SJCRH30 (cell line): ENCODE data around the gene PLCB1. TPM values are rescaled to one million over a fixed set of nuclear protein-coding genes. Genes with fewer than 3 reads are reported as not detected.
A peak's percentile ranks its signal among the peaks of the same experiment; 100 is the strongest.

Source experiments
- DNase-seq, 2 experiments: peaks; one replicate each; pipeline ENCODE4 v3.0.0-alpha.2; 2015 to 2020
- H3K27ac ChIP-seq: fragments of 250-450 bp; sonication (Bioruptor Pico); 2 replicates; pipeline ENCODE4 v1.5.1; 2020; ENCODE audit warnings: mild to moderate bottlenecking, moderate library complexity
- H3K27me3 ChIP-seq: fragments of 250-450 bp; sonication (Bioruptor Pico); 2 replicates; pipeline ENCODE4 v1.5.1; 2020; ENCODE audit warnings: mild to moderate bottlenecking, moderate library complexity
- H3K36me3 ChIP-seq: fragments of 250-450 bp; sonication (Bioruptor Pico); 2 replicates; pipeline ENCODE4 v1.5.1; 2020; ENCODE audit warnings: mild to moderate bottlenecking, moderate library complexity
- H3K4me1 ChIP-seq: fragments of 250-450 bp; sonication (Bioruptor Pico); 2 replicates; pipeline ENCODE4 v1.5.1; 2020; ENCODE audit warnings: mild to moderate bottlenecking, moderate library complexity
- H3K4me3 ChIP-seq: fragments of 250-450 bp; sonication (Bioruptor Pico); 2 replicates; pipeline ENCODE4 v1.5.1; 2020; ENCODE audit warnings: mild to moderate bottlenecking, moderate library complexity
- H3K9me3 ChIP-seq: fragments of 250-450 bp; sonication (Bioruptor Pico); replicated peaks from 2 replicates; pipeline ENCODE4 v1.5.1; 2020; ENCODE audit warnings: mild to moderate bottlenecking, moderate library complexity
- total RNA-seq: library from RNA; depleted of rRNA; stranded (reverse); fragments of >200 nt; shearing (Covaris generic); gene quantifications from 2 replicates; pipeline ENCODE4 v1.2.3, GENCODE V29; 2014

The PLCB1 gene
- total RNA-seq, 1 experiment from 2014 or later, result 13.4 TPM

DNA sequence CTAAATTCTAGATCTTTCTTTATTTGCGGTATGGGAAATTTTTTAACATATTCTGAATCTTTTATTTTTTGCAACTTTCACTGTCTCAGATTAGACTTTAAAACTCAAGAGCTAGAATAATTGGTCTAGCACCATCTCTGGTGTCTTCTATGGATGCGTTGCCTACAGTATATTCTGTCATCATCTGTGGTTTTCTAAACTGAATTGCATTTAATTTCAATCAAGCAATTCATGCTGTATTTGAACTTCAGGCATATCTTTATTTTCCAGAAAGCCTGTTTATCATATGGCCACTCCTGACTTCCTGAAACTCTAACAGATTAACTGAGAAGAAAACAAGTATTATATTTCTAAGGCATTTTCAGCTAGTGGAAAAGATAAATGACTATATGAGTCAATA lies 281.6 kb downstream of the PLCB1 start:
- no peak overlapping the region for H3K27ac ChIP-seq
- no peaks in the 10 kb centered on the region for H3K27me3 ChIP-seq
- H3K9me3 ChIP-seq, result no peaks in the 10 kb centered on the region
- H3K4me1 ChIP-seq, result peaks cover 8% of the 10 kb centered on the region; the same call in 1 of the 2 replicates
- no peak overlapping the region for H3K4me3 ChIP-seq
- DNase-seq, result no peak
- no peaks in the 10 kb centered on the region for H3K36me3 ChIP-seq

DNA sequence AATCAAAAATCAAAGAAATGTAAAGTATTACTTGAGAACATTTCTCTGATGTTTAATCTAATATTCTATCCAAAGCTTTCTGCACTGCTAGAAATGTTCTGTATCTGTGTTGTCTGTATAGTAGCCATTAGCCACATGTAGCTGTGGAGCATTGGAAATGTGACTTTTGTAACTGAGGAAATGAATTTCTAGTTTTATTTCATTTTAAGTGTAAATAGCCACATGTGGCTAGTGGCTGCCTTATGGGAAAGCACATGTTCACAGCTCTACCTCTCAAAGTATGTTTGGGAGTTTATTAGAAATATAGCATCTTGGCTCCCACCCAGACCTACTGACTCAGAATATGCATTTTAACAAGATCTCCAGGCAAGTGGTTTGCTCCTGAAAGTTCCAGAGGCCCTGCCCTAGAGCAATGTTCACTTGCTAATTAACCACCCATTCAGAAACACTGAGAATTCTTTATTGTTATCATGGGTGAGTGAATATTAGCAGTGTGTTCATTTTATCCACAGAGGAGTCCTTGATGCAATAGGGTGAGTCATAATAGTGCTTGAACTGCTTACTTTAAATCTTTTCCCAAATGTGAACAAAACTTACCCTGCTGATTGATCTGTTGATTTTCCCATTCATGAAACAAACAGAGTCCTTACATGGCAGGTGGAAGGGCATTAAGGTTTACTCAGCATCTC lies 282.7 kb downstream of the PLCB1 start:
- Histone ChIP-seq H3K9me3 (no peaks in the 10 kb centered on the region), H3K4me1 (peaks cover 13% of the 10 kb centered on the region; the same call in 1 of the 2 replicates), H3K4me3 (no peak overlapping the region), H3K27ac (no peak overlapping the region), H3K36me3 (no peaks in the 10 kb centered on the region), H3K27me3 (no peaks in the 10 kb centered on the region)
- peak in 1 of 2 experiments; percentile 31 for DNase-seq

DNA sequence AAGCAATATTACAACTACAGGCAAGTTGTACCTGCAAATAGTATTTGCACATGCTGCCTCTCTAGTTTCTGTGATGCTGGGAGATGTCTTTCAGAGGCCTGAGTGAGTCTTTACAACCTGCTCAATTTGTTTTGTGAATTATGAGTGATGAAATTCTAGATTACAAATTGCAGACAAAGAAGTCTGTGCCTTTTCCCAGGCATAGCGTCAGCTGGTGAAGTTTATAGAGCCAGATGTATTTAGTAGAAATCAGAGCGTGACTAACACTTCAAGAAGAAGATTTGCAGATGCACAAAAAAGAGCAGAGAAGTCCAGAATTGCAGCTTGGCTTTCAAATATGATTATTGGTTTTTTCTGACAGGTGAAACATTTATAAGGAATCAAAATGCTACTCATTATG lies 289.9 kb downstream of the PLCB1 start:
- no peak overlapping the region for H3K4me3 ChIP-seq
- H3K4me1 ChIP-seq, result peaks cover 56% of the 10 kb centered on the region
- peak; percentile 54 to 84 for DNase-seq
- peak overlapping the region; percentile 77 for H3K27ac ChIP-seq
- H3K27me3 ChIP-seq, result no peaks in the 10 kb centered on the region
- no peaks in the 10 kb centered on the region for H3K9me3 ChIP-seq
- no peaks in the 10 kb centered on the region for H3K36me3 ChIP-seq

DNA sequence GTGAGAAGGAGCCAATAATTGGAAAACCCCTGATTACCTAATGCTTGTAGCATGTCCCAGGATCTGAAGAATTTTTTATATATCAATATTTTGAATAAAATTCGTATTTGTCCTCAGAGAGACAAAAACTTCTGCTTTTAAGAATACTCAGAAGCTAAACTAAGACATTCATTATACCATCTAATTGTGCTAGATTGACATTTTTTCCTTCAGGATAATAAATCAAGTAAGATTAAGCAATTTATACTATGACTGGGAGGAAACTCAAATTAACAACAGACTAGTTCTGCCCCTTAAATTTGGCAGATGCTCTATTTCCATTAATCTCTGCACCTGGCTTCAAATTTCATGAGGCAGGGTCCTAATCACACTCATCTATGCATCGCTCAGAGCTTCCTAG lies 291.4 kb downstream of the PLCB1 start:
- DNase-seq, result no peak
- Histone ChIP-seq H3K27ac (peak overlapping the region; percentile 77), H3K4me1 (peaks cover 60% of the 10 kb centered on the region), H3K9me3 (no peaks in the 10 kb centered on the region), H3K4me3 (no peak overlapping the region), H3K36me3 (no peaks in the 10 kb centered on the region), H3K27me3 (no peaks in the 10 kb centered on the region)

DNA sequence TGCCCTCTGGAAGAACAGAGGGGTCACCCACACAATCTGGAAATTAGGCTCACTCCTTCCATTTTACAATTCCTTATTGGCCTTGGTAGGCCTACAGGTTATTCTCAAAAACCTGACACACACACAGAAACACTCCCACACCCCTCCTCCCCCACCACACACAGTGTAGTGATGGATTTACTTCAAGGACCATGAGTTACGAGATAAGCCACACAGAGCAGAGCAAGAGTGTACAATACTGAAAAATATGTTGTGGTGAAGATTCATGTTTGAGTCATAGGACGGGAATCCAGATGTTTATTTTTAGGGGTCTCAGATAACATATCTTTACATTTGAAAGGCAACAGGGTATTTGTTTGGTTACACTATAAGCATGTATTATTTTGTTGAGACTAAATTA lies 291.9 kb downstream of the PLCB1 start:
- peak; percentile 59 to 72 for DNase-seq
- no peaks in the 10 kb centered on the region for H3K36me3 ChIP-seq

DNA sequence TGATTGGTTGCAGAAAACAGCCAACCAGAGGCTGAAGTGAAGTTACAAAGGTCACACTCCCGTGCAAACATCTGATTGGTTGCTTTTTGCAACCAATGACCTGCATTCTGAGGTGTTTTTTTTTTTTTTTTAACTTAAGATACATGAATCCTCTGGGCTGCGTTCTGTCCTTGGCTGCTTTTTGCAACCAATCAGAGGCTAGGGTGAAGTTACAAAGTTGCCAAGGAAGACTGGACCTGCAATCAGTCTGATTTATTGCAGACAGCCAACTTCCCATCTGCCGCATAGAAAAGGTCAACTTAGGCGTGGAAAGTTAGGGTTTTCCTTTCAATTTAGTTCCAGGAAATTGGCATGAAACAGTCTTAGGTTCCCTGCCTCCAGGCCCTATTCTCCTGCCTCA lies 292.9 kb downstream of the PLCB1 start:
- Histone ChIP-seq H3K9me3 (no peaks in the 10 kb centered on the region), H3K27ac (peak overlapping the region; percentile 77), H3K4me1 (peaks cover 55% of the 10 kb centered on the region), H3K27me3 (no peaks in the 10 kb centered on the region), H3K4me3 (no peak overlapping the region), H3K36me3 (no peaks in the 10 kb centered on the region)
- DNase-seq, result peak; percentile 43 to 78

More for the DNA sequence above, 291.9 kb downstream of the PLCB1 start:
- Histone ChIP-seq H3K27ac (peak overlapping the region; percentile 77), H3K27me3 (no peaks in the 10 kb centered on the region), H3K4me3 (no peak overlapping the region), H3K4me1 (peaks cover 60% of the 10 kb centered on the region), H3K9me3 (no peaks in the 10 kb centered on the region)

DNA sequence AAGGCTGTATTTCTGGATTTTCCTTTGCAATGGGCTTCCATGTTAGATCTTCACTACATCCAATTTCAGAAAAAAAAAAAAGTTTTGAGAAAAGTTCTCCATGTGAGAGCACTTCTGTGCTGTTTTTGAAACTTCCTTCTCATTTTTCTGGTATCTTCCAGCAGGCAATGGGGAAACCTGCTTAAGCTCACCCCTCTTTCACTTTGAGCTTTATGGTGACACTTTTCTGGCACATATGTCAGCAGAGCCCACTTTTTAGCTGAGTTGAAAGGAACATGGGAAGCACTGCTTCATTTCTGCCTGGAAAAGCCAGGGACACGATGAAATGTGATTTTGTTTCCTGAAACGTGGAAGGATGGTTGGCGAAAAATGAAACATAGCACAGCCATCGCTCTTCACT lies 293.7 kb downstream of the PLCB1 start:
- Histone ChIP-seq H3K4me1 (peaks cover 55% of the 10 kb centered on the region), H3K4me3 (no peak overlapping the region), H3K36me3 (no peaks in the 10 kb centered on the region), H3K9me3 (no peaks in the 10 kb centered on the region), H3K27ac (peak overlapping the region; percentile 77), H3K27me3 (no peaks in the 10 kb centered on the region)
- no peak for DNase-seq

DNA sequence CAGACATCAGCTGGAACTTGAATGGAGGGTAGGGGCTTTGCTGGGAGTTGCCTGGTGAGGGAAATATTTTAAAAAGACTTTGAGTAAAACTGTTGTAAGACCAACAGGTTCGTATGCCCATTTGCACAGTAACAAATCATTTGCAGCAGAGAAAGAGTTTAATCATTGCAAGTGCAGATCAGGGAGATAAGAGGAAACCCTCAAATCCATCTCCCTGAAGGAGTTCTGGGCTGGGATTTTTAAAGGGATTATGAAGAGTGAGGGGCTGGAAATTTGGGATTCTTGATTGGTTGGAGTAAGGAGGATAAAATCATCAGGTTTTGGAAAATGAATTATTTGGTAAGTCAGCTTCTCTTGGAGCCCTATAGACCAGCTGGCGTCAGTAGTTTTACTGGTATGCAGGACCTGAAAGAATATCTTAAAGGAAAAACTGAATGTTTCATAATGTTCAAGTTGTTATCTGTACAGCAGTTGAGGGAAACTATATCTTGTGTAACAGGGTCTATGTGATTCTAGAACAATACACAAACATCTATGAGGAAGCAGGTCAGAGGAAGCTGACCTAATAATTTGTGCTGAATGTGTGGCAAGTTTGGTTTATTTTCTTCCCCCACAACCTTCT lies 295.5 kb downstream of the PLCB1 start:
- no peaks in the 10 kb centered on the region for H3K27me3 ChIP-seq
- H3K36me3 ChIP-seq, result no peaks in the 10 kb centered on the region
- no peak overlapping the region for H3K4me3 ChIP-seq
- peaks cover 53% of the 10 kb centered on the region for H3K4me1 ChIP-seq
- DNase-seq, result no peak
- no peak overlapping the region for H3K27ac ChIP-seq
- H3K9me3 ChIP-seq, result no peaks in the 10 kb centered on the region

DNA sequence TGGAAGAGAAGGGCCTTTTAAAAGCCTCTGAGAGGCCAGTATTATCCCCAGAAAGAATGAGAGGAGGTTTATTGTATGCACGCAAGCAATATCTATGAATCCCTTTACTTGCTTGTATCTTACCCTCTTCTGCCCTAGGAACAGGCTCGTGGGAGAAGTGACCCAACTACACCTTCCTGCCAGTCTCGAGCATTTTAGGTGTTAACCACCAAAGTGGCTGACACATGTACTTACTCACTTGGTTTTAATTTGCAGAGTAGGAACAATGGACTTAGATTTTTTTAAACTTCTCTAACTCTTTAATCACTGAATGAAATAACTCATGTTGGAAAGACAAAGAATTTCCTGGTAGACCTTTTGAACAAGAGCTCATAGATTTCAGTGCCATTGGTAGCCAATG lies 296.9 kb downstream of the PLCB1 start:
- H3K27me3 ChIP-seq, result no peaks in the 10 kb centered on the region
- H3K4me1 ChIP-seq, result peaks cover 42% of the 10 kb centered on the region
- no peaks in the 10 kb centered on the region for H3K36me3 ChIP-seq
- no peaks in the 10 kb centered on the region for H3K9me3 ChIP-seq
- H3K4me3 ChIP-seq, result no peak overlapping the region
- no peak overlapping the region for H3K27ac ChIP-seq
- no peak for DNase-seq

DNA sequence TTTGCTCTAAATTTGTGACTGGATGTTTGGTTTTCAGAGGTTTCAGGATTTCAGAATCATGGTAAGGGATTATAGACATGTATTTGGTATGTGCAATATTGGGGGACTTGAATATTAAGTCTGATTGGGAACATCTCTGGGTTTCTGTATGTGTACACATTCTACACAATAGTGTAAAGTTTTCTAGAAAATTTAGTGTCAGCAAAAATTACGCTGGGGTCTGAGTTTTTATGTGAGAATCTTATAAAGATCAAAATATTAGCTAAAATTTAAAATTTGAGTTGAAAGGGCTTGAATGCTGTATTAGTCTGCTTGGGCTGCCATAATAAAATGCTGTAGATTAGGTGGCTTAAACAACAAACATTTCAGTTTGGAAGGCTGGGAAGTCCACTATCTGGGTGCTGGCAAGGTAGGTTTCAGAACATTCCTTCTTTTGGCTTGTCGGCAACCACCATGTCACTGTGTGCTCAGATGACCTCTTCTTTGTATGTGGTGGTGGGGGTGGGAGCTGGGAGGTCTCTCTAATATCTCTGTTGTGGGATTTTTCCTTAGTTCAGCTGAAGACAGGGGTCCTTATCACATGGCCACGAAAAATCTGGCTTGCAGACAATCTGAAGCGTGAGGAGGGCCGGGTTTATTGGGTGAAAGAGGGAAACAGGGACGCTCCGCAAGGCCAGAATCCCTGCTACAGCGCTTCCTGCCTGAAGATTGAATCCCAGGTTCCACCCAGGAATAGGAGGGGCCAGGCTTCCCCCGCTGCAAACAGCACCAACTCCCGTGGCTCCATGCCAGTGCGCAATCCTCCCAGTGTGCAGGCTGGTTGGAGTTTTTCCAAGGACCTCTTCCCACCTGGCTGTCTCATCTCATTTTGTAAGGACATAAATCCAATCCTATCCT lies 299.7 kb downstream of the PLCB1 start:
- Histone ChIP-seq H3K27ac (peak overlapping the region; percentile 73), H3K27me3 (no peaks in the 10 kb centered on the region), H3K4me1 (peaks cover 20% of the 10 kb centered on the region), H3K9me3 (no peaks in the 10 kb centered on the region), H3K4me3 (peak overlapping the region; percentile 44), H3K36me3 (no peaks in the 10 kb centered on the region)
- DNase-seq, result peak; percentile 86 to 90

DNA sequence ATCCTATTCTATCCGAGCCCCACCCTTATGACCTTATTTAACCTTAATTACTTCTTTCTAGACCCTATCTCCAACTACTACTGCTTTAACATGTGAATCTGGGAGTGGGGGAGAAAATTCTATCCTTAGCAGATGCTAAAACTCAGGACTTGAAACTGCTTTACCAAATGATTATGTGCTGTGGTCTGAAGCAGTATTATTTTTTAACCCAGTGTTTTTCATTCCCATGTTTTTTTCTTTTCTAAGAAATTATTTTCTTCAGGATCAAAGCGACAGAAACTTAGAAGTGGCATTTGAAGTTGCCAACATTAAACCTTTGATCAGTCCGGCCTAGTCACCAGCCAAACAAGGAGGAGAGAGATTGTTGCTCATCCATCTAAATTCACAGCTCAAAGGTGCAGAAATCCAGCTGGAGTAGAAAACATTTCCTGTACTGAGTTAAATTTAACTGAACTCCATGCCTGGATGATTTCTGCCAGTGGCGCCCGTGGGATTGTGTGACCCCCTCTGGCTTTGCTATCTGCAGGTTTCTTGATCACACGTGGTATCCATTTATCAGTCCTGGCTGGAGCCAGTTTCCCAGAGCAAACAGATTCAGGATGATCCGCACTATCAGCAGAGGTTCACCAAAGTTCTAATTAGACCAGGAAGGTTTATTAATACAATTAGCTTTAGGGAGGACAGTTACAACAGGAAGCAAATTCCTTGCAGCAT lies 300.5 kb downstream of the PLCB1 start:
- peak overlapping the region; percentile 44; the same call in 1 of the 2 replicates for H3K4me3 ChIP-seq
- no peaks in the 10 kb centered on the region for H3K27me3 ChIP-seq
- no peaks in the 10 kb centered on the region for H3K36me3 ChIP-seq
- peak overlapping the region; percentile 73; the same call in 1 of the 2 replicates for H3K27ac ChIP-seq
- peaks cover 16% of the 10 kb centered on the region for H3K4me1 ChIP-seq
- no peak for DNase-seq
- no peaks in the 10 kb centered on the region for H3K9me3 ChIP-seq

DNA sequence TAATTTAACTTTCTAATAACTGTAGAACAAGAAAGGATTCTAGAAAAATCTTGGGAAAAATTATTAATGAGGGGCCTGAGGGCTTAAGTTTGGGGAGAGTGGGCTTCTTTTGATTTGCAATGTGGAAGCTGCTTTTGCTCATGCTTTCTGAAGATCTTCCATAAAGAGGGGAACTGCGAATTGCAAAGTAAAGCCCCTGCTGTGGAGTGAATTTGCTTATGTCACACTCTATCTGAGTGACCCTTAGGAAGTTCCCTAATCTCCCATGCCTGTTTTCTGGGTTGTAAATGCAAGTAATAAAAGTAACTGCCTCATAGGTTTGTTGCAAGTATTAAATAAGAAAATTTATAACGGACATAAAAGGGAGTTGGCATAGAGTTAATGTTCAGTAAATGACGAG lies 301.2 kb downstream of the PLCB1 start:
- Histone ChIP-seq H3K27ac (no peak overlapping the region), H3K27me3 (no peaks in the 10 kb centered on the region), H3K9me3 (no peaks in the 10 kb centered on the region), H3K4me1 (peaks cover 16% of the 10 kb centered on the region), H3K36me3 (no peaks in the 10 kb centered on the region), H3K4me3 (no peak overlapping the region)
- no peak for DNase-seq

DNA sequence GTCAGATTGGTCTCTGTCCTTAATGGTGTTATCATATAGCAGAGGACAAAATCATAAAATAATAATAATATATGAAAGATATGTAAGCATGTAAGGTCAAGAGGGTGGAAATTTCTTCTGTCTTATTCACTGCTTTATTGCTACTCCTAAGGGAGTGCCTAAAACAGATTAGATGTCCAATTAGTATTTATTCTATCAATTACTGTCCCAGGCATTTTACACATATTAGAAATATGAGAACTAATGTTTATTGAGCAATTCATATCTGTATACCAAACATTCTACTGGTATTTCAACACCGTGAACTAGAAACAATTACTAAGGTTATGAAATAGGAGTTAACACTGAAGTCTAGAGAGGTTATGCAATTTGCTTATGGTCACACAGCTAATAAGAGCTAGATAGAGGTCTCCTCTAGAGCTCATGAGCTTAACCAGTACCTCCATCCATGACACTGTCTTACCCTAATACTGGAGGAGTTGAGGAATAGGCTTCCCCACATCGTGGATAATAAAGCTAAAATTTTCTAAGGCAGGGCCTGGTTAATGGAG lies 302.3 kb downstream of the PLCB1 start:
- no peaks in the 10 kb centered on the region for H3K9me3 ChIP-seq
- H3K27me3 ChIP-seq, result no peaks in the 10 kb centered on the region
- H3K36me3 ChIP-seq, result no peaks in the 10 kb centered on the region
- H3K4me1 ChIP-seq, result peaks cover 16% of the 10 kb centered on the region
- H3K4me3 ChIP-seq, result no peak overlapping the region
- no peak overlapping the region for H3K27ac ChIP-seq
- DNase-seq, result no peak

DNA sequence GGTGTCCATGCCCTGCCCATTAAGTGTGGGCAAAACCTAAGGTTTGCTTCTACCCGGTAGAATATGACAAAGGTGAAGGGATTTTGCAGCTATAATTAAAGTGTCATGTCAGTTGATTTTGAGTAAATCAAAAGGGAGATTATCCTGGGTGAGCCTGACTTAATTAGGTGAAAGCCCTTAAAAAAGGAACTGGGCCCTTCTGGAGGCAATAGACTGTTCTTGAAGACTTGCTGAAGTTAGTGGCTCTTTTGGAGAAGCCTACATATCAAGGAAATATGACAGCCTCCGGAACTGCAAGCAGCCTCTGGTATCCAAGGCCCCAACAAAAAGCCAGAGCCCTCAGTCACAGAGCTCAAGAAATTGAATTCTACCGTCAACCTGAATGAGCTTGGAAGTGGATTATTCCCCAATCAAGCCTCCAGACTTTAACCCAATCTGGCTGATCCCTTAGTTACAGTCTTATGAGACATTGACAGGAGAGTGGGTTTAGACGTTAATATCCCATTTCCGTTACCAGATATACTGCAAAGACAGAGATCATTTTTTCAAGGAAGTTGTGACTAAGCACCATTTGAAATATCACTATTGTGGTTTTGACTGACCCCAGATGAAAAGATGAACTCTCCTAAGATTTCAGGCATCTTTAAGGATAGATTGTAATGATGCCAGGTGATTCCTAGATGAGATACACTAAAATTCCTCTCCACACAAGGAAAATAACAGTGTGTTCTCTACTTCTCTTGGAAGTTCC lies 303.4 kb downstream of the PLCB1 start:
- peaks cover 16% of the 10 kb centered on the region for H3K4me1 ChIP-seq
- H3K36me3 ChIP-seq, result no peaks in the 10 kb centered on the region
- no peaks in the 10 kb centered on the region for H3K27me3 ChIP-seq
- no peak for DNase-seq
- H3K9me3 ChIP-seq, result no peaks in the 10 kb centered on the region
- no peak overlapping the region for H3K4me3 ChIP-seq
- H3K27ac ChIP-seq, result no peak overlapping the region
